ENCODE results near the gene APOL4. TPM values are rescaled to one million over a fixed set of nuclear protein-coding genes. Genes with fewer than 3 reads are reported as not detected.
"Not testable (repeated sequence)": the region's sequence is repeated elsewhere in the genome, so short reads cannot be mapped to it uniquely, and the experiment has no call there.

Gene APOL4
- total RNA-seq, 2 experiments from 2014 or later: 0.18 TPM

DNA sequence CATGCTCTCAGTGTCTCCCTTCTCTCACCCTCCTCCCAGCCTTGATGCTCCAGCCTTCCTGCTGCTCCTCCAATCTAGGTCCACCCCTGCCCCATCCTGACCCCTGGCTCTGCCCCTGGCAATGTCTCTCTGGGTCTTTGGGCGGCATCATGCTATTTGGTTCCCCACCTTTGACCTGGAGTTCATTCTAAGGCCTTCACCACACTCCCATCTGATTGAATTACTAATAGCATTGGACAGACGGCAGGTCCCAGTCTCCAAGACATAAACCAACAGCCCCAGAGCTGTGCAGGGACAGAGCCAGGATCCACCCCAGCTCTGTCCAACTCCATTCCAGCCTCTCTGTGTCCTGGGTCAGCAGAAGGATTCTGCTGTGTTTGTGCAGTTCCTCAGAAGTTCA, 7.2 kb downstream of the APOL4 start:
- intact Hi-C loops (cut with micrococcal nuclease): no loop called here
- no peaks in the 10 kb centered on the region for H3K36me3 Mint-ChIP-seq (ENCODE audit: low read depth)
- ChIA-PET CTCF (interaction anchor here (0.7 to 3.7 kb wide), 12 partner anchors 8 to 292 kb away, joined by 3 to 20 read pairs (median 4); partner anchors contain the start of gene APOL2), POLR2A (no interaction called here)
- DNase-seq (no peak), ATAC-seq (no peak)
- H3K27me3 Mint-ChIP-seq: no peaks in the 10 kb centered on the region
- H3K27ac Mint-ChIP-seq: no peak overlapping the region
- H3K4me1 Mint-ChIP-seq (ENCODE audit: low read depth): peaks cover 27% of the 10 kb centered on the region
- TF ChIP-seq CTCF (IDR thresholded peaks at IDR 0.05): no peak
- H3K9me3 Mint-ChIP-seq: no peaks in the 10 kb centered on the region
- H3K4me3 Mint-ChIP-seq: no peak overlapping the region

- TF ChIP-seq CTCF (IDR thresholded peaks at IDR 0.05): no peak
- intact Hi-C loops (cut with micrococcal nuclease): no loop called here
- ATAC-seq (no peak), DNase-seq (no peak)
- H3K27ac Mint-ChIP-seq: no peak overlapping the region
- H3K36me3 Mint-ChIP-seq (ENCODE audit: low read depth): no peaks in the 10 kb centered on the region
- POLR2A ChIA-PET: no interaction called here
- no peak overlapping the region for H3K4me3 Mint-ChIP-seq
- H3K27me3 Mint-ChIP-seq: no peaks in the 10 kb centered on the region
- H3K9me3 Mint-ChIP-seq: no peaks in the 10 kb centered on the region
- CTCF ChIA-PET: interaction anchor here (0.7 to 3.0 kb wide), 4 partner anchors 11 to 293 kb away, joined by 3 to 18 read pairs (median 3); partner anchors contain the start of gene APOL2
- peaks cover 26% of the 10 kb centered on the region for H3K4me1 Mint-ChIP-seq (ENCODE audit: low read depth)
Observed at GRCh38 chr22:36193577-36193976, 8.0 kb downstream of the APOL4 start.

DNA sequence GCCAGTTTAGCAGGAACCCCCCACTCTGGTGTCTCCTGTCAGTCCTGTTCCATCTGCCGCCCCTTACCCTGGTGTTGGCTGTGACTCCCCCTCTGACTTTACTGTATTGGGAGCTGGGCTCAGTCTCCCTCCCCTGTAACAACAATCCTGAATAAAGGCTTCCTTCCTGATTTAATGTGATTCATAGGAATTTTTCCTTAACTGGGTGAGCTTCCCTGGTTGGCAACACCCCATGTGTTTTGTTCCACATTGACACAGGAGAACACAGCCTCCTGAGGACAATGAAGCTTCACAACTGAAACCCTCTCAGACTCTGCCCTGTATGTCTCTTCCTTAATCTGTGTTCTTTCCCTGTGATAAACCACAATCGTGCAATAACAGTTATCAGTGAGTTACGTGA, 8.4 kb downstream of the APOL4 start:
- H3K9me3 Mint-ChIP-seq: no peaks in the 10 kb centered on the region
- no peaks in the 10 kb centered on the region for H3K27me3 Mint-ChIP-seq
- intact Hi-C loops (cut with micrococcal nuclease): no loop called here
- ATAC-seq (no peak), DNase-seq (no peak)
- H3K27ac Mint-ChIP-seq: no peak overlapping the region
- no peak overlapping the region for H3K4me3 Mint-ChIP-seq
- ChIA-PET POLR2A (no interaction called here), CTCF (interaction anchor here (0.7 to 2.0 kb wide), 4 partner anchors 11 to 293 kb away, joined by 3 to 9 read pairs (median 3); no protein-coding TSS in a partner anchor)
- H3K4me1 Mint-ChIP-seq (ENCODE audit: low read depth): peaks cover 22% of the 10 kb centered on the region
- no peaks in the 10 kb centered on the region for H3K36me3 Mint-ChIP-seq (ENCODE audit: low read depth)
- TF ChIP-seq CTCF (IDR thresholded peaks at IDR 0.05): no peak

- Mint-ChIP-seq H3K9me3 (no peaks in the 10 kb centered on the region), H3K4me1 (ENCODE audit: low read depth) (peaks cover 16% of the 10 kb centered on the region), H3K36me3 (ENCODE audit: low read depth) (no peaks in the 10 kb centered on the region), H3K27ac (no peak overlapping the region), H3K27me3 (no peaks in the 10 kb centered on the region), H3K4me3 (no peak overlapping the region)
- POLR2A ChIA-PET: no interaction called here
- no peak for DNase-seq
- TF ChIP-seq CTCF (IDR thresholded peaks at IDR 0.05): no peak
- ATAC-seq: no peak
- intact Hi-C loops (cut with micrococcal nuclease): no loop called here
- CTCF ChIA-PET: interaction anchor here (0.8 to 2.0 kb wide), 4 partner anchors 12 to 294 kb away, joined by 3 to 9 read pairs (median 4); no protein-coding TSS in a partner anchor
Observed at GRCh38 chr22:36192542-36192941, 9.1 kb downstream of the APOL4 start.

GRCh38 chr22:36191106-36191836, 10.3 kb downstream of the APOL4 start:
- H3K4me1 Mint-ChIP-seq (ENCODE audit: low read depth): peaks cover 7% of the 10 kb centered on the region
- no peak for DNase-seq
- intact Hi-C loops (cut with micrococcal nuclease): no loop called here

DNA sequence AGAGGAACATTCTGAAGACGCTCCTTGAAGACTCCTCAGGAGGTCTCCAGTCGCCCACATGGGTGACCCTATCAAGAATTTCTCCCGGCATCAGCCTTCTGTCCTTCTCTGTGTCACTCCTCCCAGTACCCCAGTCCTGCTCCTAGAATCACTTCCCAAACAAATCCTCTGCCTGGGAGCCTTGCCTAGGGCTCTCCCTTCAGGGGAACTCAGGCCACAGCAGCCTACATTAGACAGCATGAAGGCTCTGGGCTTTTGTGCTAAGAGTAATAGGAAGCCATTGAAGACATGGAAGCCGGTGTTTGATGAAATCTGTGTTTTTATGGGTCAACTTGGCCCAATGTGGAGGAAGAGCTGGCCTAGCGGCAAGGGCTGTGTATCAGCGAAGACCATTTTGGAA, 13.7 kb downstream of the APOL4 start:
- POLR2A ChIA-PET; H3K9me3 Mint-ChIP-seq; H3K4me1 Mint-ChIP-seq (ENCODE audit: low read depth); H3K4me3 Mint-ChIP-seq; H3K27me3 Mint-ChIP-seq; ATAC-seq; intact Hi-C loops (cut with micrococcal nuclease); DNase-seq; H3K36me3 Mint-ChIP-seq (ENCODE audit: low read depth); H3K27ac Mint-ChIP-seq: not testable (repeated sequence)
- CTCF ChIA-PET: interaction anchor here (1.4 kb wide), 1 partner anchor 16 kb away, joined by 4 read pairs; no protein-coding TSS in a partner anchor

More at GRCh38 chr22:36191106-36191836, 10.3 kb downstream of the APOL4 start:
- H3K27ac Mint-ChIP-seq: no peak overlapping the region
- POLR2A ChIA-PET: interaction anchor here (0.6 kb wide), 1 partner anchor 66 kb away, joined by 3 read pairs; no protein-coding TSS in a partner anchor
- ATAC-seq: no peak
- CTCF ChIA-PET: interaction anchor here (0.9 to 2.0 kb wide), 4 partner anchors 11 to 125 kb away, joined by 3 to 9 read pairs (median 4); no protein-coding TSS in a partner anchor
- H3K4me3 Mint-ChIP-seq: no peak overlapping the region
- no peak for TF ChIP-seq CTCF (IDR thresholded peaks at IDR 0.05)
- H3K36me3 Mint-ChIP-seq (ENCODE audit: low read depth): no peaks in the 10 kb centered on the region
- H3K27me3 Mint-ChIP-seq: no peaks in the 10 kb centered on the region
- no peaks in the 10 kb centered on the region for H3K9me3 Mint-ChIP-seq

Data from activated CD8-positive, alpha-beta T cell treated with anti-CD3 and anti-CD28 coated beads for 36 hours (primary cell).